GM13977 (cell line): ENCODE data around the gene LYZL1.
"Not testable (repeated sequence)": the region's sequence is repeated elsewhere in the genome, so short reads cannot be mapped to it uniquely, and the experiment has no call there.

Experiments
- DNase-seq: peaks from one replicate; pipeline ENCODE4 v3.0.0; 2012; ENCODE audit warnings: low spot score
- CTCF ChIP-seq: IDR thresholded peaks from 2 replicates; pipeline ENCODE4 v1.5.1; 2012; ENCODE audit warnings: mild to moderate bottlenecking, control low read depth; ENCODE audit not compliant: insufficient read depth; ENCODE audit errors: extremely low read depth, missing control alignments
- in situ Hi-C: fragments of 300-500 bp; cut with MboI; formaldehyde crosslinking; loops from one replicate; pipeline ENCODE4 v1.12.0; 2022; ENCODE audit warnings: low sequenced_read_pairs, low pct_unique_long_range_greater_than_20kb, mixed read lengths, inconsistent platforms; ENCODE audit not compliant: unreplicated experiment

The LYZL1 gene

GRCh38 chr10:29353305-29353704, 64.4 kb downstream of the LYZL1 start:
- in situ Hi-C loops, result no loop called here
- TF ChIP-seq CTCF, result no peak
- DNase-seq, result no peak

- in situ Hi-C loops, result no loop called here
- no peak for DNase-seq
- no peak for TF ChIP-seq CTCF
Observed at GRCh38 chr10:29353887-29354561, 65.2 kb downstream of the LYZL1 start.

- in situ Hi-C loops, result no loop called here
- no peak for TF ChIP-seq CTCF
- no peak for DNase-seq
Observed at GRCh38 chr10:29355411-29355991, 66.6 kb downstream of the LYZL1 start.

- DNase-seq, result no peak
- no peak for TF ChIP-seq CTCF
- in situ Hi-C loops, result no loop called here
Observed at GRCh38 chr10:29356931-29357330, 68.1 kb downstream of the LYZL1 start.

- in situ Hi-C loops, result no loop called here
- no peak for TF ChIP-seq CTCF
- no peak for DNase-seq
Observed at GRCh38 chr10:29358010-29358616, 69.2 kb downstream of the LYZL1 start.

- in situ Hi-C loops, DNase-seq: not testable (repeated sequence)
Observed at GRCh38 chr10:29360215-29360853, 71.5 kb downstream of the LYZL1 start.
